Suprapubic skin (tissue), 4 donors: ENCODE results near the gene KANK4. TPM values are rescaled to one million over a fixed set of nuclear protein-coding genes. Genes with fewer than 3 reads are reported as not detected.

Experiments
- DNase-seq, 2 donors: peaks; one replicate each; pipeline ENCODE4 v3.0.0-alpha.2; 2019; ENCODE audit warnings: low spot score in 2 of 2
- H3K27ac ChIP-seq: fragments of 200-600 bp; sonication (generic); one replicate; pipeline ENCODE4 v1.5.1; 2019
- H3K27me3 ChIP-seq: fragments of 200-600 bp; sonication (generic); one replicate; pipeline ENCODE4 v1.5.1; 2019
- H3K36me3 ChIP-seq: fragments of 200-600 bp; sonication (generic); one replicate; pipeline ENCODE4 v1.5.1; 2019
- H3K4me1 ChIP-seq: fragments of 200-600 bp; sonication (generic); one replicate; pipeline ENCODE4 v1.5.1; 2019
- H3K4me3 ChIP-seq: fragments of 200-600 bp; sonication (generic); one replicate; pipeline ENCODE4 v1.5.1; 2019; ENCODE audit warnings: mild to moderate bottlenecking
- H3K9me3 ChIP-seq: fragments of 200-600 bp; sonication (generic); one replicate; pipeline ENCODE4 v1.5.1; 2019
- CTCF ChIP-seq, 2 donors: fragments of 200-600 bp in 1 of 2; fragments of 450-650 bp in 1 of 2; sonication (generic) in 1 of 2; IDR thresholded peaks; one replicate each; pipeline ENCODE4 v1.5.1; 2016 to 2019; ENCODE audit warnings: antibody characterized with exemption in 2 of 2, mild to moderate bottlenecking in 1 of 2, moderate library complexity in 1 of 2
- EP300 ChIP-seq: sonication (generic); formaldehyde crosslinking; IDR thresholded peaks from one replicate; pipeline ENCODE4 v1.6.1; 2017; ENCODE audit warnings: antibody characterized with exemption
- POLR2A ChIP-seq, 2 donors: fragments of 450-650 bp; IDR thresholded peaks; one replicate each; pipeline ENCODE4 v1.6.1; 2017; ENCODE audit warnings: antibody characterized with exemption in 2 of 2, mild to moderate bottlenecking in 2 of 2, moderate library complexity in 2 of 2
- POLR2AphosphoS5 ChIP-seq, 3 donors: sonication (generic); formaldehyde crosslinking; IDR thresholded peaks; one replicate each; pipeline ENCODE4 v1.6.1; 2017; ENCODE audit warnings: antibody characterized with exemption in 3 of 3
- WGBS: methylation state at CpG from one replicate; pipeline ENCODE4 v1.1.5; 2018; 5-methylcytosine and 5-hydroxymethylcytosine counted together
- total RNA-seq, 4 donors: library from RNA; depleted of rRNA; stranded (reverse); fragments of >200 nt; gene quantifications; one replicate each; pipeline ENCODE4 v1.1.0, GENCODE V29; 2016

Gene KANK4
- total RNA-seq, 4 donors from 2014 or later = 0.16 to 1.3 (median 0.54) TPM

GRCh38 chr1:62294261-62294660 is 25.0 kb downstream of the KANK4 start:
- 29% methylated on average over 4 of the region's 5 CpGs for WGBS
- TF ChIP-seq POLR2A (IDR thresholded peaks at IDR 0.05) (no peak), POLR2AphosphoS5 (IDR thresholded peaks at IDR 0.05) (no peak), EP300 (no peak), CTCF (IDR thresholded peaks at IDR 0.05) (no peak)

GRCh38 chr1:62288662-62289061 is 30.6 kb downstream of the KANK4 start:
- peaks cover 26% of the 10 kb centered on the region for H3K27me3 ChIP-seq
- peaks cover 14% of the 10 kb centered on the region for H3K4me1 ChIP-seq
- H3K27ac ChIP-seq = no peak overlapping the region
- no peak overlapping the region for H3K4me3 ChIP-seq
- WGBS = 76% methylated on average over 4 of the region's 4 CpGs
- H3K36me3 ChIP-seq = no peaks in the 10 kb centered on the region
- no peaks in the 10 kb centered on the region for H3K9me3 ChIP-seq
- DNase-seq = no peak
- TF ChIP-seq CTCF (IDR thresholded peaks at IDR 0.05) (no peak), EP300 (no peak), POLR2AphosphoS5 (IDR thresholded peaks at IDR 0.05) (no peak), POLR2A (IDR thresholded peaks at IDR 0.05) (no peak)

More at GRCh38 chr1:62294261-62294660, 25.0 kb downstream of the KANK4 start:
- peaks cover 7% of the 10 kb centered on the region for H3K4me1 ChIP-seq
- H3K27ac ChIP-seq = no peak overlapping the region
- no peak overlapping the region for H3K4me3 ChIP-seq
- DNase-seq = no peak
- peaks cover 9% of the 10 kb centered on the region for H3K27me3 ChIP-seq
- no peaks in the 10 kb centered on the region for H3K36me3 ChIP-seq
- no peaks in the 10 kb centered on the region for H3K9me3 ChIP-seq

GRCh38 chr1:62288224-62288623 is 31.0 kb downstream of the KANK4 start:
- Histone ChIP-seq H3K4me3 (no peak overlapping the region), H3K36me3 (no peaks in the 10 kb centered on the region), H3K4me1 (peaks cover 14% of the 10 kb centered on the region), H3K9me3 (no peaks in the 10 kb centered on the region), H3K27me3 (peaks cover 26% of the 10 kb centered on the region), H3K27ac (no peak overlapping the region)
- 96% methylated on average over 2 of the region's 2 CpGs for WGBS
- no peak for DNase-seq
- no peak for TF ChIP-seq POLR2AphosphoS5 (IDR thresholded peaks at IDR 0.05)
- TF ChIP-seq CTCF (IDR thresholded peaks at IDR 0.05) = no peak
- no peak for TF ChIP-seq EP300
- no peak for TF ChIP-seq POLR2A (IDR thresholded peaks at IDR 0.05)

GRCh38 chr1:62286786-62287224 is 32.4 kb downstream of the KANK4 start:
- no peak for TF ChIP-seq POLR2AphosphoS5 (IDR thresholded peaks at IDR 0.05)
- TF ChIP-seq EP300 = no peak
- TF ChIP-seq CTCF (IDR thresholded peaks at IDR 0.05) = no peak
- TF ChIP-seq POLR2A (IDR thresholded peaks at IDR 0.05) = no peak
- no peak for DNase-seq
- H3K36me3 ChIP-seq = no peaks in the 10 kb centered on the region
- WGBS = 21% methylated on average over 9 of the region's 9 CpGs
- peaks cover 26% of the 10 kb centered on the region for H3K27me3 ChIP-seq
- no peak overlapping the region for H3K27ac ChIP-seq
- peaks cover 14% of the 10 kb centered on the region for H3K4me1 ChIP-seq
- H3K4me3 ChIP-seq = peak overlapping the region; percentile 5
- no peaks in the 10 kb centered on the region for H3K9me3 ChIP-seq

- TF ChIP-seq POLR2AphosphoS5 (IDR thresholded peaks at IDR 0.05) (no peak), EP300 (no peak), CTCF (IDR thresholded peaks at IDR 0.05) (no peak), POLR2A (IDR thresholded peaks at IDR 0.05) (no peak)
- WGBS = 34% methylated on average over 20 of the region's 20 CpGs
- Histone ChIP-seq H3K27me3 (peaks cover 23% of the 10 kb centered on the region), H3K36me3 (no peaks in the 10 kb centered on the region), H3K27ac (no peak overlapping the region), H3K4me1 (peaks cover 14% of the 10 kb centered on the region), H3K4me3 (peak overlapping the region; percentile 5), H3K9me3 (no peaks in the 10 kb centered on the region)
- no peak for DNase-seq
These were observed 33.0 kb downstream of the KANK4 start for GRCh38 chr1:62285984-62286785.
